Measurements from ENCODE around the gene PTPRA.

DNA sequence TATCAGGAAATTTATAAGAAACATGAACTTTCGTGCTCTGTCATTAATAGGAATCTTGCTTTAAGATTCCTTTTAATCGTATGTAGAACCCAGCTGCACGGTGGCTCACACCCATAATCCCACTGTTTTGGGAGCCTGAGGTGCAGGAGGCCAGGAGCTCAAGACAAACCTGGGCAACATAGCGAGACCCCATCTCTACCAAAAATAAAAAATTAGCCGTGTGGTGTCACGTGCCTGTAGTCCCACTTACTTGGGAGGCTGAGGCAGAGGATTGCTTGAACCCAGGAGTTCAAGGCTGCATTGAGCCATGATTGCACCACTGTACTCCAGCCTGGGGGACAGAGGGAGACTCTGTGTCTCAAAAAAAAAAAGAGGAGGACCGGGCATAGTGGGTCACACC lies 7.4 kb downstream of the PTPRA start:
- TF ChIP-seq, protein P1, sequence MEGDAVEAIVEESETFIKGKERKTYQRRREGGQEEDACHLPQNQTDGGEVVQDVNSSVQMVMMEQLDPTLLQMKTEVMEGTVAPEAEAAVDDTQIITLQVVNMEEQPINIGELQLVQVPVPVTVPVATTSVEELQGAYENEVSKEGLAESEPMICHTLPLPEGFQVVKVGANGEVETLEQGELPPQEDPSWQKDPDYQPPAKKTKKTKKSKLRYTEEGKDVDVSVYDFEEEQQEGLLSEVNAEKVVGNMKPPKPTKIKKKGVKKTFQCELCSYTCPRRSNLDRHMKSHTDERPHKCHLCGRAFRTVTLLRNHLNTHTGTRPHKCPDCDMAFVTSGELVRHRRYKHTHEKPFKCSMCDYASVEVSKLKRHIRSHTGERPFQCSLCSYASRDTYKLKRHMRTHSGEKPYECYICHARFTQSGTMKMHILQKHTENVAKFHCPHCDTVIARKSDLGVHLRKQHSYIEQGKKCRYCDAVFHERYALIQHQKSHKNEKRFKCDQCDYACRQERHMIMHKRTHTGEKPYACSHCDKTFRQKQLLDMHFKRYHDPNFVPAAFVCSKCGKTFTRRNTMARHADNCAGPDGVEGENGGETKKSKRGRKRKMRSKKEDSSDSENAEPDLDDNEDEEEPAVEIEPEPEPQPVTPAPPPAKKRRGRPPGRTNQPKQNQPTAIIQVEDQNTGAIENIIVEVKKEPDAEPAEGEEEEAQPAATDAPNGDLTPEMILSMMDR (IDR thresholded peaks at IDR 0.05) = no peak
- no peak for TF ChIP-seq POLR2A (IDR thresholded peaks at IDR 0.05)
